NT2/D1 (cell line): ENCODE data around the gene PLEKHA7.

Source experiments
- SUZ12 ChIP-seq: IDR thresholded peaks from 2 replicates; pipeline ENCODE4 v1.6.1; 2011; ENCODE audit not compliant: insufficient read length, insufficient read depth; ENCODE audit errors: extremely low read depth
- YY1 ChIP-seq: IDR thresholded peaks from 2 replicates; pipeline ENCODE4 v1.6.1; 2011; ENCODE audit not compliant: insufficient read length, insufficient read depth

GRCh38 chr11:16933756-16934603 is 80.2 kb downstream of the PLEKHA7 start:
- TF ChIP-seq SUZ12 (no peak), YY1 (no peak)
